AG04450 (cell line): ENCODE data around the gene PXDN. TPM values are rescaled to one million over a fixed set of nuclear protein-coding genes. Genes with fewer than 3 reads are reported as not detected.
"Not testable (repeated sequence)": the region's sequence is repeated elsewhere in the genome, so short reads cannot be mapped to it uniquely, and the experiment has no call there.

Source experiments
- CTCF ChIA-PET: fragments of 300-600, 350-600 bp; formaldehyde crosslinking; extraction: SDS; loops from one replicate; lab custom pipeline; 2022; ENCODE audit warnings: antibody characterized with exemption, inconsistent platforms; lab: Charles Lee
- POLR2A ChIA-PET: fragments of 350-600 bp; formaldehyde crosslinking; extraction: SDS; loops from one replicate; lab custom pipeline; 2021; ENCODE audit warnings: antibody characterized with exemption, inconsistent platforms; lab: Yijun Ruan, JAX
- DNase-seq: peaks from one replicate; pipeline ENCODE4 v3.0.0-alpha.2; 2011; ENCODE audit warnings: low read depth, low spot score
- H3K27ac ChIP-seq: one replicate; pipeline ENCODE4 v1.5.1; 2012; ENCODE audit warnings: low read depth, low read length, control low read depth
- H3K27me3 ChIP-seq: one replicate; pipeline ENCODE4 v1.6.0; 2012; ENCODE audit warnings: low read length; ENCODE audit not compliant: control insufficient read depth, insufficient read depth
- H3K4me3 ChIP-seq: 2 replicates; pipeline ENCODE4 v1.5.1; 2011; ENCODE audit warnings: mild to moderate bottlenecking, low read depth, low read length, control low read depth
- H3K9me3 ChIP-seq: 2 replicates; pipeline ENCODE4 v1.5.1; 2012; ENCODE audit warnings: low read length; ENCODE audit not compliant: control insufficient read depth, insufficient read depth
- CTCF ChIP-seq: IDR thresholded peaks from 2 replicates; pipeline ENCODE4 v1.5.1; 2011; ENCODE audit warnings: low read depth, low read length, control low read depth, inconsistent platforms
- polyA plus RNA-seq: library from polyadenylated mRNA; depleted of rRNA; stranded (reverse); fragments of >200 nt; gene quantifications from 2 replicates; pipeline ENCODE4 v1.2.3, GENCODE V29; 2011

The PXDN gene
- polyA plus RNA-seq, 1 experiment, result 271 TPM

- POLR2A ChIA-PET, result no interaction called here
- H3K9me3 ChIP-seq, result no peaks in the 10 kb centered on the region; the same call in 1 of the 2 replicates
- H3K27ac ChIP-seq, result no peak overlapping the region
- H3K4me3 ChIP-seq, result no peak overlapping the region
- no peak for DNase-seq
- CTCF ChIA-PET, result interaction anchor here (1.1 kb wide), 1 partner anchor 13 kb away, joined by 3 read pairs; no protein-coding TSS in a partner anchor
- no peaks in the 10 kb centered on the region for H3K27me3 ChIP-seq
- TF ChIP-seq CTCF, result no peak
Measured at GRCh38 chr2:1709946-1710560, 34.3 kb downstream of the PXDN start.

- H3K4me3 ChIP-seq, result no peak overlapping the region
- peak overlapping the region; percentile 21 for H3K27ac ChIP-seq
- no peak for TF ChIP-seq CTCF
- POLR2A ChIA-PET, result interaction anchor here (2.3 kb wide), 1 partner anchor 22 kb away, joined by 14 read pairs; no protein-coding TSS in a partner anchor
- no peaks in the 10 kb centered on the region; the same call in 1 of the 2 replicates for H3K9me3 ChIP-seq
- no peak for DNase-seq
- CTCF ChIA-PET, result no interaction called here
- H3K27me3 ChIP-seq, result no peaks in the 10 kb centered on the region
Measured at GRCh38 chr2:1709335-1709605, 35.0 kb downstream of the PXDN start.

- 0 out of 2 replicates have a peak, but pooled peaks have one; percentile 7 for TF ChIP-seq CTCF
- H3K4me3 ChIP-seq, result no peak overlapping the region
- no peaks in the 10 kb centered on the region; the same call in 1 of the 2 replicates for H3K9me3 ChIP-seq
- ChIA-PET CTCF (interaction anchor here (1.6 kb wide), 1 partner anchor 42 kb away, joined by 6 read pairs; no protein-coding TSS in a partner anchor), POLR2A (interaction anchor here (0.7 to 2.3 kb wide), 4 partner anchors 10 to 47 kb away, joined by 3 to 14 read pairs (median 3); no protein-coding TSS in a partner anchor)
- H3K27me3 ChIP-seq, result no peaks in the 10 kb centered on the region
- peak overlapping the region; percentile 68 for H3K27ac ChIP-seq
- no peak for DNase-seq
Measured at GRCh38 chr2:1708476-1709334, 35.6 kb downstream of the PXDN start.

- H3K27ac ChIP-seq, result peak overlapping the region; percentile 68
- H3K27me3 ChIP-seq, result no peaks in the 10 kb centered on the region
- H3K9me3 ChIP-seq, result no peaks in the 10 kb centered on the region; the same call in 1 of the 2 replicates
- no peak for TF ChIP-seq CTCF
- CTCF ChIA-PET, result interaction anchor here (1.6 kb wide), 1 partner anchor 43 kb away, joined by 6 read pairs; no protein-coding TSS in a partner anchor
- peak; percentile 60 for DNase-seq
- POLR2A ChIA-PET, result interaction anchor here (0.7 to 2.3 kb wide), 5 partner anchors 11 to 55 kb away, joined by 3 to 14 read pairs (median 3); no protein-coding TSS in a partner anchor
- H3K4me3 ChIP-seq, result peak overlapping the region; percentile 25; the same call in 1 of the 2 replicates
Measured at GRCh38 chr2:1707771-1708418, 36.4 kb downstream of the PXDN start.

- POLR2A ChIA-PET, result interaction anchor here (1.2 to 1.6 kb wide), 2 partner anchors 20 to 25 kb away, joined by 3 to 11 read pairs; no protein-coding TSS in a partner anchor
- H3K4me3 ChIP-seq, H3K9me3 ChIP-seq, DNase-seq, H3K27ac ChIP-seq, CTCF ChIA-PET, H3K27me3 ChIP-seq: not testable (repeated sequence)
Measured at GRCh38 chr2:1706089-1706841, 38.0 kb downstream of the PXDN start.
